Lower leg skin (tissue), 4 donors: ENCODE data around the gene CDC23. TPM values are rescaled to one million over a fixed set of nuclear protein-coding genes. Genes with fewer than 3 reads are reported as not detected.

Source experiments
- DNase-seq, 2 donors: peaks; one replicate each; pipeline ENCODE4 v3.0.0-alpha.2; 2019; ENCODE audit warnings: low spot score in 2 of 2
- H3K4me3 ChIP-seq: fragments of 200-600 bp; sonication (generic); 2 replicates; pipeline ENCODE4 v1.5.1; 2017; ENCODE audit warnings: mild to moderate bottlenecking, low read depth; ENCODE audit not compliant: poor library complexity, severe bottlenecking
- CTCF ChIP-seq, 3 donors: fragments of 450-650 bp; IDR thresholded peaks; one replicate each; pipeline ENCODE4 v1.5.1; 2016; ENCODE audit warnings: antibody characterized with exemption in 3 of 3, mild to moderate bottlenecking in 3 of 3, moderate library complexity in 2 of 3
- POLR2A ChIP-seq, 2 donors: fragments of 450-650 bp; IDR thresholded peaks; one replicate each; pipeline ENCODE4 v1.6.1; 2016 to 2017; ENCODE audit warnings: antibody characterized with exemption in 2 of 2, mild to moderate bottlenecking in 1 of 2, moderate library complexity in 1 of 2
- WGBS, 2 donors: methylation state at CpG; one replicate each; pipeline ENCODE4 v1.1.5; 2018; 5-methylcytosine and 5-hydroxymethylcytosine counted together
- intact Hi-C: fragments of 100-400 bp; cut with DNase I; formaldehyde crosslinking; loops from one replicate; pipeline ENCODE4 v1.15.0; 2023; ENCODE audit warnings: low total_unique reads
- total RNA-seq, 4 donors: library from RNA; depleted of rRNA; stranded (reverse); fragments of >200 nt; gene quantifications; one replicate each; pipeline ENCODE4 v1.1.0, GENCODE V29; 2016

The CDC23 gene
- total RNA-seq, 4 donors from 2014 or later: 21.3 to 33.4 (median 23.3) TPM

DNA sequence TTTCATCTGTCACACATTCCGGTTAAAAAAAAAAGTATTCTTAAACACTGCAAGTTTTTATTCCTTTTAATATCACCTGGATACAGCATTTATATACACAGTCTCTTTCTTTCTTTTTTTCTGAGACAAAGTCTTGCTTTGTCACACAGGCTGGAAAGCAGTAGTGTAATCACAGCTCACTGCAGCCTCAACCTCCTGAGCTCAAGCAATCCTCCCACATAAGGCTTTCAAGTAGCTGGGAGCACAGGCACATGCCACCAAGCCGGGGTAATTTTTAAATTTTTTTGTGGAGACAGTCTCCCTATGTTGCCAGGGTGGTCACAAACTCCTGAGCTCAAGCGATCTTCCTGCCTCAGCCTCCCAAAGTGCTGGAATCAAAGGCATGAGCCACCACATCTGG lies 20.3 kb downstream of the CDC23 start:
- TF ChIP-seq POLR2A (IDR thresholded peaks at IDR 0.05) (no peak), CTCF (IDR thresholded peaks at IDR 0.05) (no peak)
- intact Hi-C loops: no loop called here
- no peak overlapping the region for H3K4me3 ChIP-seq
- 90 to 91% methylated on average over 3 of the region's 3 CpGs for WGBS, 2 donors
- no peak for DNase-seq

DNA sequence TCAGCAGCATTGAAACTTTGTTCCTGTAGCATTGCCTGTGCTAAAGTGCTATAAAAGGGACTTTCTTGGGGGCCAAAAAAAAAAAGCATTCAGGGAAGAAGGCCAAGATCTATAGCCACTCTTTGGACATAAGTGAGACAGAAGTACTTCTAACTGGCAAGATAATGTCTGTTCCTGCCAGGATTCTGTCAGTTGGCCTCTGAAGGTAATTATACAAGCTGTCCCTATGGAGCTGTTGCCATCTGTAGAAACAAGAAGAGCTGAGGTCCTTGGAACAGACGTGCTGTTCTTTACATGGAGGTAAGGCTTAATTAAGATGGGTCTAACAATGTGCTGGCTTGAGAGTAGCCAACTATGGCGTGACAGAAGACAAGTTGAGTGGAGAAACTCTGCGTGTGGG lies 24.5 kb downstream of the CDC23 start:
- DNase-seq: no peak
- no peak for TF ChIP-seq POLR2A (IDR thresholded peaks at IDR 0.05)
- TF ChIP-seq CTCF (IDR thresholded peaks at IDR 0.05): no peak
- H3K4me3 ChIP-seq: no peak overlapping the region
- WGBS, 2 donors: 88% methylated on average over 3 of the region's 3 CpGs
- intact Hi-C loops: no loop called here

DNA sequence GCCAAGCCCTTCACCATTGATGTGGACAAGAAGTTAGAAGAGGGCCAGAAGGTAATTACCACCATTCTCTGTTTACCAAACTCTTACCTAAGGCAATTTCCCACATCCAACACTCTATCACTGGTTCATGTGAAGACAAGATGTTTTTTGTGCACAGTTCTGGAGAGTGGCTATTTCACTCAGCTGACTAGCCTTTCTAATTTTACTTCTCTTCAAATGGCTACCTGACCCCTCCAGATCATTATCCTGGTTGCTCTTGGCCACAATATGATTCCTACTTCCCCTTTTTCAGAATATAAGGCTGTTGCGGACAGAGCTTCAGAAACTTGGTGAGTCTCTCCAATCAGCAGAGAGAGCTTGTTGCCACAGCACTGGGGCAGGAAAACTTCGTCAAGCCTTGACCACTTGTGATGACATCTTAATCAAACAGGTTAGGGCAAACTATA lies 27.1 kb downstream of the CDC23 start:
- intact Hi-C loops: no loop called here
- TF ChIP-seq POLR2A (IDR thresholded peaks at IDR 0.05): no peak
- TF ChIP-seq CTCF (IDR thresholded peaks at IDR 0.05): no peak
- no peak for DNase-seq
- WGBS, 2 donors: 83 to 89% methylated on average over 2 of the region's 2 CpGs
- no peak overlapping the region for H3K4me3 ChIP-seq

DNA sequence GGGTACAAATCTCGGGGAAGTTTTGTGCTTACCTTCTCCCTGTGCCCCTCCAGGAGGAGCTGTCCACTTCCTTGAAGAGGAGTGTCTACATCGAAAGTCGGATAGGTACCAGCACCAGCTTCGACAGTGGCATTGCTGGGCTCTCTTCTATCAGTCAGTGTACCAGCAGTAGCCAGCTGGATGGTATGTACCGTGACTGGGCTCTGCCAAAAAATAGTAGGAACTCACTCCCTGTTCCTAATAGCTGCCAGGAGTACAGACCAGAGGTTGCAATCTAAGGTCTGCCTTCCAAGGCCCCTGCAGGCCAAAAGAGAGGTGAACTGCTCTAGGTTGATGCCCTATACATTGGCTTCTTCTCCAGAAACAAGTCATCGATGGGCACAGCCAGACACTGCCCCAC lies 30.3 kb downstream of the CDC23 start:
- WGBS, 2 donors: 86 to 91% methylated on average over 6 of the region's 6 CpGs
- intact Hi-C loops: no loop called here

DNA sequence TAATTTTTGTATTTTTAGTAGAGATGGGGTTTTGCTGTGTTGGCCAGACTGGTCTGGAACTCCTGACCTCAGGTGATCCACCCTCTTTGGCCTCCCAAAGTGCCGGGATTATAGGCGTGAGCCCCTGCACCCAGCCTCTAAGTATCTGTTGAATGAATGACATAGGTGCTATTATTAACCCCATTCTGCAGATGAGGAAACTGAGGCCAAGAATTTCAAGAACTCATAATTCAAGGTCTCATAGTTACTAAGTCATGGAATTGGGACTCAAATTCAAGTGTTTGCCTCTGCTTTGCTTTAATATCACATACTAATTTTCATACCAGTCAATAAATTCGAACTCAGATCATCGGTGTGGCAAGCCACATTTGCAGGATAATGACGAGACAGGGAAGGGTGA lies 32.3 kb downstream of the CDC23 start:
- whole genome bisulfite sequencing, 2 donors: 92 to 96% methylated on average over 5 of the region's 5 CpGs
- intact Hi-C loops: no loop called here
- TF ChIP-seq CTCF (IDR thresholded peaks at IDR 0.05) (no peak), POLR2A (IDR thresholded peaks at IDR 0.05) (no peak)
- no peak for DNase-seq
- H3K4me3 ChIP-seq: no peak overlapping the region

More for the DNA sequence above, 30.3 kb downstream of the CDC23 start:
- DNase-seq: no peak
- no peak overlapping the region for H3K4me3 ChIP-seq
- TF ChIP-seq CTCF (IDR thresholded peaks at IDR 0.05) (no peak), POLR2A (IDR thresholded peaks at IDR 0.05) (no peak)

DNA sequence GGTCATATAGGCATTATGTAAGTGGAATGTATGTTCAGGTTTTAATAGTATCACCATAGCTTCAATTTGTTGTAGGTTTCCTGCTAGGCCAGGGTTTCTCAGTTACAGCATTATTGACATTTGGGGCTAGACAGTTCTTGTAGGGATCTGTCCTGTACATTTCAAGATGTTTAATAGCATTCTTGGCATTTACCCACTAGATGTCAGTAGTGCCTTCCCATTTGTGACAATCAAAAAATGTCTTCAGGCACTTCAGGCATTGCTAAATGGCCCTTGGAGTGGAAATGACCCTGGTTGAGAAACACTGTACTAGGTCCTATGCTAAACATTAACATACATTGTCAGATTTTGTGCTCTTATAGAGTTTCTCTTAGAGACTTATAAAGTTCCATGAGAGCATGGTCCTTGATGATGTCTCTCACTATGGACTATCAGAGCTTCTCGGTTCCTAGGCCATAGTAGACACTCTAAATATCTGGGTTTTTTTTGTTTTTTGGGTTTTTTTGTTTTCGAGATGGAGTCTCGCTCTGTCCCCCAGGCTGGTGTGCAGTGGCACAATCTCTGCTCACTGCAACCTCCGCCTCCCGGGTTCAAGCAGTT lies 32.8 kb downstream of the CDC23 start:
- TF ChIP-seq CTCF (IDR thresholded peaks at IDR 0.05) (no peak), POLR2A (IDR thresholded peaks at IDR 0.05) (no peak)
- DNase-seq: no peak
- intact Hi-C loops: no loop called here
- no peak overlapping the region for H3K4me3 ChIP-seq
- WGBS, 2 donors: 74% methylated on average over 5 of the region's 5 CpGs
